ENCODE data around the gene KIAA1671.

The KIAA1671 gene

GRCh38 chr22:25083807-25084200 lies 131.3 kb downstream of the KIAA1671 start:
- no peak for TF ChIP-seq CTCF (IDR thresholded peaks at IDR 0.05; ENCODE audit: insufficient read depth, low read depth, low read length, missing control alignments)
- DNase-seq (ENCODE audit: low read depth), result no peak

GRCh38 chr22:25084405-25085107 lies 132.0 kb downstream of the KIAA1671 start:
- H3K4me3 ChIP-seq (ENCODE audit: low read depth, low read length), result no peak overlapping the region
- DNase-seq (ENCODE audit: low read depth), result no peak
- TF ChIP-seq CTCF (IDR thresholded peaks at IDR 0.05; ENCODE audit: insufficient read depth, low read depth, low read length, missing control alignments), result no peak

More at GRCh38 chr22:25083807-25084200, 131.3 kb downstream of the KIAA1671 start:
- no peak overlapping the region for H3K4me3 ChIP-seq (ENCODE audit: low read depth, low read length)

- no peak overlapping the region for H3K4me3 ChIP-seq (ENCODE audit: low read depth, low read length)
- no peak for DNase-seq (ENCODE audit: low read depth)
- no peak for TF ChIP-seq CTCF (IDR thresholded peaks at IDR 0.05; ENCODE audit: insufficient read depth, low read depth, low read length, missing control alignments)
Measured at GRCh38 chr22:25085156-25085555, 132.6 kb downstream of the KIAA1671 start.

GRCh38 chr22:25085930-25086901 lies 133.7 kb downstream of the KIAA1671 start:
- H3K4me3 ChIP-seq (ENCODE audit: low read depth, low read length), result no peak overlapping the region
- no peak for TF ChIP-seq CTCF (IDR thresholded peaks at IDR 0.05; ENCODE audit: insufficient read depth, low read depth, low read length, missing control alignments)
- peak; percentile 59 for DNase-seq (ENCODE audit: low read depth)

GRCh38 chr22:25086902-25087282 lies 134.4 kb downstream of the KIAA1671 start:
- H3K4me3 ChIP-seq (ENCODE audit: low read depth, low read length), result no peak overlapping the region
- no peak for TF ChIP-seq CTCF (IDR thresholded peaks at IDR 0.05; ENCODE audit: insufficient read depth, low read depth, low read length, missing control alignments)
- no peak for DNase-seq (ENCODE audit: low read depth)

- H3K4me3 ChIP-seq (ENCODE audit: low read depth, low read length), result no peak overlapping the region
- DNase-seq (ENCODE audit: low read depth), result no peak
- no peak for TF ChIP-seq CTCF (IDR thresholded peaks at IDR 0.05; ENCODE audit: insufficient read depth, low read depth, low read length, missing control alignments)
Measured at GRCh38 chr22:25090225-25090890, 137.8 kb downstream of the KIAA1671 start.

Measured in GM12865 (cell line).